ENCODE measurements around the gene PCBP3. TPM values are rescaled to one million over a fixed set of nuclear protein-coding genes. Genes with fewer than 3 reads are reported as not detected.
A peak's percentile ranks its signal among the peaks of the same experiment; 100 is the strongest.
"Not testable (repeated sequence)": the region's sequence is repeated elsewhere in the genome, so short reads cannot be mapped to it uniquely, and the experiment has no call there.

The PCBP3 gene
- total and polyA plus RNA-seq, 5 experiments from 2014 or later: 0.47 to 2.3 (median 0.95) TPM; not detected in 1

GRCh38 chr21:45973475-45974072 lies 330.0 kb downstream of the PCBP3 start:
- peaks cover 5 to 22% (median 18%) of the 10 kb centered on the region in 4 donors for H3K4me1 Mint-ChIP-seq

GRCh38 chr21:45974073-45975019 lies 330.8 kb downstream of the PCBP3 start:
- DNase-seq (peak in 1 of 10 donors; percentile 22), ATAC-seq (peak; percentile 54 to 63)
- peaks cover 0 to 29% (median 9%) of the 10 kb centered on the region in 5 donors for H3K27me3 Mint-ChIP-seq
- H3K4me1 Mint-ChIP-seq: peaks cover 5 to 27% (median 19%) of the 10 kb centered on the region in 4 donors
- no peaks in the 10 kb centered on the region for H3K9me3 Mint-ChIP-seq
- H3K36me3 Mint-ChIP-seq: no peaks in the 10 kb centered on the region
- peak overlapping the region; percentile 14 to 96 (median 81) for H3K27ac Mint-ChIP-seq
- POLR2A ChIA-PET: interaction anchor here (0.6 to 0.9 kb wide), 11 partner anchors 8 to 1329 kb away, joined by 3 to 7 read pairs (median 3); partner anchors contain the start of gene COL6A2
- peak overlapping the region; percentile 82 to 95 (median 92) for H3K4me3 Mint-ChIP-seq

More at GRCh38 chr21:45973475-45974072, 330.0 kb downstream of the PCBP3 start:
- ATAC-seq (peak; percentile 91 to 94), DNase-seq (peak; percentile 70 to 91 (median 82))
- H3K36me3 Mint-ChIP-seq: no peaks in the 10 kb centered on the region
- H3K9me3 Mint-ChIP-seq: no peaks in the 10 kb centered on the region
- POLR2A ChIA-PET: interaction anchor here (0.6 to 1.2 kb wide), 12 partner anchors 9 to 1329 kb away, joined by 3 to 7 read pairs (median 3); partner anchors contain the start of gene COL6A2
- H3K27me3 Mint-ChIP-seq: peaks cover 0 to 29% (median 11%) of the 10 kb centered on the region in 5 donors
- H3K4me3 Mint-ChIP-seq: peak overlapping the region; percentile 82 to 95 (median 92)
- H3K27ac Mint-ChIP-seq: peak overlapping the region; percentile 73 to 96 (median 86)

GRCh38 chr21:45975020-45975666 lies 331.6 kb downstream of the PCBP3 start:
- Mint-ChIP-seq H3K4me1 (peaks cover 5 to 30% (median 22%) of the 10 kb centered on the region in 4 donors), H3K36me3 (no peaks in the 10 kb centered on the region), H3K9me3 (no peaks in the 10 kb centered on the region), H3K27ac (peak overlapping the region in 2 of 10 donors; percentile 37 to 81), H3K4me3 (peak overlapping the region in 9 of 10 donors; percentile 19 to 93 (median 39)), H3K27me3 (peaks cover 0 to 23% (median 8%) of the 10 kb centered on the region in 5 donors)
- DNase-seq (no peak), ATAC-seq (no peak)
- POLR2A ChIA-PET: interaction anchor here (0.6 kb wide), 1 partner anchor 574 kb away, joined by 3 read pairs; no protein-coding TSS in a partner anchor

GRCh38 chr21:45975667-45976409 lies 332.3 kb downstream of the PCBP3 start:
- H3K36me3 Mint-ChIP-seq, DNase-seq, POLR2A ChIA-PET, ATAC-seq, H3K9me3 Mint-ChIP-seq: not testable (repeated sequence)
- H3K4me1 Mint-ChIP-seq: peaks cover 5 to 30% (median 22%) of the 10 kb centered on the region in 4 donors
- H3K27ac Mint-ChIP-seq: peak overlapping the region in 4 of 10 donors; percentile 0 to 81 (median 22)
- peak overlapping the region in 9 of 10 donors; percentile 15 to 88 (median 38) for H3K4me3 Mint-ChIP-seq
- peaks cover 0 to 21% (median 8%) of the 10 kb centered on the region in 5 donors for H3K27me3 Mint-ChIP-seq

- no peaks in the 10 kb centered on the region for H3K9me3 Mint-ChIP-seq
- no peak overlapping the region for H3K27ac Mint-ChIP-seq
- no peak overlapping the region for H3K4me3 Mint-ChIP-seq
- peaks cover 0 to 21% (median 8%) of the 10 kb centered on the region in 5 donors for H3K27me3 Mint-ChIP-seq
- no peaks in the 10 kb centered on the region for H3K36me3 Mint-ChIP-seq
- H3K4me1 Mint-ChIP-seq: peaks cover 5 to 30% (median 22%) of the 10 kb centered on the region in 4 donors
- POLR2A ChIA-PET: no interaction called here
- DNase-seq: no peak
- no peak for ATAC-seq
These were observed 333.3 kb downstream of the PCBP3 start for GRCh38 chr21:45976701-45977311.

GRCh38 chr21:45977396-45977795 lies 333.9 kb downstream of the PCBP3 start:
- Mint-ChIP-seq H3K36me3 (no peaks in the 10 kb centered on the region), H3K4me3 (peak overlapping the region in 1 of 10 donors; percentile 24), H3K27ac (no peak overlapping the region), H3K9me3 (no peaks in the 10 kb centered on the region), H3K27me3 (peaks cover 0 to 21% (median 8%) of the 10 kb centered on the region in 5 donors), H3K4me1 (peaks cover 5 to 30% (median 23%) of the 10 kb centered on the region in 4 donors)
- POLR2A ChIA-PET: no interaction called here
- ATAC-seq: no peak
- no peak for DNase-seq

GRCh38 chr21:45979141-45979631 lies 335.7 kb downstream of the PCBP3 start:
- H3K27me3 Mint-ChIP-seq: peaks cover 0 to 15% (median 5%) of the 10 kb centered on the region in 5 donors
- no peak for ATAC-seq
- POLR2A ChIA-PET: no interaction called here
- H3K36me3 Mint-ChIP-seq: no peaks in the 10 kb centered on the region
- H3K27ac Mint-ChIP-seq: peak overlapping the region in 2 of 10 donors; percentile 4 to 44
- peak in 1 of 10 donors; percentile 1 for DNase-seq
- H3K4me1 Mint-ChIP-seq: peaks cover 3 to 22% (median 17%) of the 10 kb centered on the region in 4 donors
- H3K9me3 Mint-ChIP-seq: no peaks in the 10 kb centered on the region
- no peak overlapping the region for H3K4me3 Mint-ChIP-seq

GRCh38 chr21:45979651-45980050 lies 336.1 kb downstream of the PCBP3 start:
- peaks cover 6 to 23% (median 13%) of the 10 kb centered on the region in 4 donors for H3K4me1 Mint-ChIP-seq
- H3K9me3 Mint-ChIP-seq: no peaks in the 10 kb centered on the region
- H3K27me3 Mint-ChIP-seq: peaks cover 0 to 15% (median 7%) of the 10 kb centered on the region in 5 donors
- DNase-seq (no peak), ATAC-seq (no peak)
- POLR2A ChIA-PET: no interaction called here
- H3K27ac Mint-ChIP-seq: peak overlapping the region in 2 of 10 donors; percentile 33 to 44
- peak overlapping the region in 3 of 10 donors; percentile 7 to 26 (median 18) for H3K4me3 Mint-ChIP-seq
- peaks cover under 1 to 2% (median 1%) of the 10 kb centered on the region in 3 donors for H3K36me3 Mint-ChIP-seq

- ATAC-seq: no peak
- no peaks in the 10 kb centered on the region for H3K9me3 Mint-ChIP-seq
- DNase-seq: no peak
- peaks cover 3 to 7% (median 6%) of the 10 kb centered on the region in 3 donors for H3K36me3 Mint-ChIP-seq
- peaks cover 4 to 28% (median 17%) of the 10 kb centered on the region in 4 donors for H3K4me1 Mint-ChIP-seq
- H3K27ac Mint-ChIP-seq: no peak overlapping the region
- H3K4me3 Mint-ChIP-seq: no peak overlapping the region
- POLR2A ChIA-PET: no interaction called here
- H3K27me3 Mint-ChIP-seq: peaks cover 0 to 11% (median 6%) of the 10 kb centered on the region in 5 donors
These were observed 336.7 kb downstream of the PCBP3 start for GRCh38 chr21:45980271-45980670.

- no peak overlapping the region for H3K4me3 Mint-ChIP-seq
- DNase-seq: peak in 1 of 10 donors; percentile 7
- H3K27me3 Mint-ChIP-seq: peaks cover 0 to 6% (median 1%) of the 10 kb centered on the region in 5 donors
- no peak for ATAC-seq
- POLR2A ChIA-PET: no interaction called here
- H3K36me3 Mint-ChIP-seq: peaks cover 3 to 7% (median 6%) of the 10 kb centered on the region in 3 donors
- no peak overlapping the region for H3K27ac Mint-ChIP-seq
- peaks cover under 1 to 24% (median 15%) of the 10 kb centered on the region in 4 donors for H3K4me1 Mint-ChIP-seq
- H3K9me3 Mint-ChIP-seq: no peaks in the 10 kb centered on the region
These were observed 337.2 kb downstream of the PCBP3 start for GRCh38 chr21:45980697-45981096.

All from naive thymus-derived CD8-positive, alpha-beta T cell (primary cell).